Testis (tissue), 2 donors: ENCODE results near the gene GGACT.

Experiments used
- CTCF ChIP-seq, 3 experiments: fragments of 450-650 bp in 2 of 3; fragments of 200-600 bp in 1 of 3; sonication (generic) in 1 of 3; IDR thresholded peaks; one replicate each; pipeline ENCODE4 v1.5.1; 2016 to 2019; ENCODE audit warnings: antibody characterized with exemption in 3 of 3, mild to moderate bottlenecking in 2 of 3, moderate library complexity in 1 of 3
- POLR2A ChIP-seq: fragments of 450-650 bp; IDR thresholded peaks from one replicate; pipeline ENCODE4 v1.6.1; 2017; ENCODE audit warnings: antibody characterized with exemption, mild to moderate bottlenecking, moderate library complexity

GRCh38 chr13:100604918-100605710 lies 16.5 kb upstream of the GGACT start:
- TF ChIP-seq CTCF (IDR thresholded peaks at IDR 0.05) (no peak), POLR2A (no peak)
